Mesendoderm (in vitro differentiated cells): ENCODE results near the gene ASPA.

ENCODE experiments used
- DNase-seq: peaks from one replicate; pipeline ENCODE4 v3.0.0; 2013
- H2AK5ac ChIP-seq: 2 replicates; pipeline ENCODE4 v1.6.1; 2013; ENCODE audit warnings: low read length, inconsistent platforms
- H2BK120ac ChIP-seq: 2 replicates; pipeline ENCODE4 v1.6.1; 2013; ENCODE audit warnings: low read depth, mild to moderate bottlenecking, low read length, moderate library complexity, mixed read lengths
- H2BK15ac ChIP-seq: replicated peaks from 2 replicates; pipeline ENCODE4 v1.6.1; 2013; ENCODE audit warnings: low read depth, mild to moderate bottlenecking, moderate library complexity
- H2BK5ac ChIP-seq: 2 replicates; pipeline ENCODE4 v1.6.1; 2013; ENCODE audit warnings: low read length, inconsistent platforms
- H3K18ac ChIP-seq: 2 replicates; pipeline ENCODE4 v1.6.1; 2013; ENCODE audit warnings: mild to moderate bottlenecking, low read length, mixed read lengths
- H3K23ac ChIP-seq: one replicate; pipeline ENCODE4 v1.6.1; 2013; ENCODE audit warnings: low read length
- H3K27ac ChIP-seq: 2 replicates; pipeline ENCODE4 v1.5.1; 2013; ENCODE audit warnings: low read depth, mild to moderate bottlenecking, inconsistent platforms, low read length, moderate library complexity
- H3K27me3 ChIP-seq: 2 replicates; pipeline ENCODE4 v1.6.1; 2013; ENCODE audit warnings: low read length, control low read depth, mild to moderate bottlenecking, inconsistent platforms; ENCODE audit not compliant: insufficient read depth, poor library complexity
- H3K36me3 ChIP-seq: 2 replicates; pipeline ENCODE4 v1.6.1; 2013; ENCODE audit warnings: low read length, inconsistent platforms; ENCODE audit not compliant: control insufficient read depth, insufficient read depth
- H3K4ac ChIP-seq: one replicate; pipeline ENCODE4 v1.6.1; 2013; ENCODE audit warnings: low read depth, mild to moderate bottlenecking, low read length, moderate library complexity
- H3K4me1 ChIP-seq: 2 replicates; pipeline ENCODE4 v1.6.1; 2013; ENCODE audit warnings: low read depth, low read length, inconsistent platforms; ENCODE audit not compliant: control insufficient read depth
- H3K4me2 ChIP-seq: 2 replicates; pipeline ENCODE4 v1.6.1; 2013; ENCODE audit warnings: low read length
- H3K4me3 ChIP-seq: 2 replicates; pipeline ENCODE4 v1.5.1; 2013; ENCODE audit warnings: mild to moderate bottlenecking, low read length
- H3K56ac ChIP-seq: one replicate; pipeline ENCODE4 v1.6.1; 2013; ENCODE audit warnings: low read length
- H3K79me1 ChIP-seq: 2 replicates; pipeline ENCODE4 v1.6.1; 2013; ENCODE audit warnings: low read length, inconsistent platforms
- H3K79me2 ChIP-seq: 2 replicates; pipeline ENCODE4 v1.6.1; 2013; ENCODE audit warnings: mild to moderate bottlenecking, low read length; ENCODE audit not compliant: control insufficient read depth, insufficient read depth
- H3K9ac ChIP-seq: 2 replicates; pipeline ENCODE4 v1.6.1; 2013; ENCODE audit warnings: low read length, inconsistent platforms
- H4K5ac ChIP-seq: one replicate; pipeline ENCODE4 v1.6.1; 2013; ENCODE audit warnings: low read length
- H4K8ac ChIP-seq: one replicate; pipeline ENCODE4 v1.6.1; 2013; ENCODE audit warnings: low read depth, mild to moderate bottlenecking, control low read depth, low read length, moderate library complexity
- WGBS: extraction: QIAGEN DNeasy Blood & Tissue Kit; methylation state at CpG from one replicate; pipeline ENCODE4 v1.1.7; 2013; ENCODE audit warnings: low lambda C conversion rate, missing lambda C conversion rate; ENCODE audit not compliant: insufficient coverage; ENCODE audit errors: extremely low coverage; 5-methylcytosine and 5-hydroxymethylcytosine counted together

ASPA gene

DNA sequence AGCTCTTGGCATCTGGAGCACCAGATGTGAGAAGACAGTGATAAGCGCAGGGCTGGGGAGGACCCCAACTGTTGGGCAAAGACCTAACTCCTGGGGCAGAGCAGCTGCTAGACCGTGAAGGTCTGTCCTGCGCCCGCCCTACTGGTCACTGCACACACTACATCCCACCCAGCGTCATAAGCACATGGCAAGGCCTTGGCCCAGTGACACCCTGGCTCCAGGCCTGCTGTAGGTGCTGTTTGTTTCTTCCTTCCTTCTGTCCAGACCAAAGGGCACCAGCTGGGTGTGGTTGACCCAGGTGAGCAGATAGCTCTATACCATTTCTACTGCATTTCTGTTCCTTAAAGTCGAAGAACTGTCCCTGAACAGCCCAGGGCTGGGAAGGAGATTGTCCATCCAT lies 75.4 kb downstream of the ASPA start:
- H3K36me3 ChIP-seq = no peaks in the 10 kb centered on the region
- H4K5ac ChIP-seq = no peak overlapping the region
- no CpG with 5 or more reads among the region's 6 CpGs for WGBS
- no peak overlapping the region for H3K9ac ChIP-seq
- no peak overlapping the region for H2BK120ac ChIP-seq
- no peak overlapping the region for H3K18ac ChIP-seq
- H2BK5ac ChIP-seq = no peak overlapping the region
- no peaks in the 10 kb centered on the region for H3K27me3 ChIP-seq
- H3K4me3 ChIP-seq = no peak overlapping the region
- no peaks in the 10 kb centered on the region for H3K4me1 ChIP-seq
- H2AK5ac ChIP-seq = no peak overlapping the region
- H2BK15ac ChIP-seq = no peak overlapping the region
- no peak overlapping the region for H4K8ac ChIP-seq
- no peak overlapping the region for H3K4ac ChIP-seq
- no peak overlapping the region for H3K27ac ChIP-seq
- H3K4me2 ChIP-seq = no peak overlapping the region
- H3K23ac ChIP-seq = no peak overlapping the region
- no peaks in the 10 kb centered on the region for H3K79me2 ChIP-seq
- H3K79me1 ChIP-seq = no peaks in the 10 kb centered on the region
- DNase-seq = no peak
- H3K56ac ChIP-seq = no peak overlapping the region

DNA sequence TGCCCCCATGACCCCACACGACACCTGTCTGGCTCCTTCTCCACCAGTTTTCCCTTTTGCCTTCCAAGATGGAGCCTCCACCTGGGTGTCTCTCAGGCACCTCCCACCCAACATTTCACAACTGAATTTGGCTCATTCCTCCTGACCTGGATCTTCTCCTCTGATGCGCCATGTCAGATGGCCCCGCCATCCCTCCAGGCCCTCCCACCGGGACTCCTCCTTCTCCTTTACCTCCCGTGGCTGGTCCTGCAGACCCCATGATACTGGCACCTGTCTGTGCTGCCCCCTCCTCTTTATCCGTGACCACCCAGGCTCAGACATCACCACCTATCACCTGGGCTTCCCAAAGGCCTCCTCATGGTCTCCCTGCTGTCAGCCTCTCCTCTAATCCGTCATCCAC lies 77.1 kb downstream of the ASPA start:
- H3K79me2 ChIP-seq = no peaks in the 10 kb centered on the region
- no peak overlapping the region for H3K56ac ChIP-seq
- H2BK15ac ChIP-seq = no peak overlapping the region
- no peaks in the 10 kb centered on the region for H3K4me1 ChIP-seq
- no peak overlapping the region for H3K23ac ChIP-seq
- H3K18ac ChIP-seq = no peak overlapping the region
- no peaks in the 10 kb centered on the region for H3K27me3 ChIP-seq
- WGBS = no CpG with 5 or more reads among the region's 7 CpGs
- no peak overlapping the region for H3K9ac ChIP-seq
- H3K4me3 ChIP-seq = no peak overlapping the region
- H4K5ac ChIP-seq = no peak overlapping the region
- no peak overlapping the region for H3K4me2 ChIP-seq
- H4K8ac ChIP-seq = no peak overlapping the region
- DNase-seq = no peak
- no peaks in the 10 kb centered on the region for H3K36me3 ChIP-seq
- no peak overlapping the region for H2BK5ac ChIP-seq
- H3K27ac ChIP-seq = no peak overlapping the region
- H3K4ac ChIP-seq = no peak overlapping the region
- no peaks in the 10 kb centered on the region for H3K79me1 ChIP-seq
- no peak overlapping the region for H2AK5ac ChIP-seq
- no peak overlapping the region for H2BK120ac ChIP-seq
